A673 (cell line): ENCODE results near the gene PRF1.

ENCODE experiments used
- CTCF ChIP-seq: fragments of 300-800, 200-600 bp; sonication (generic); conservative IDR thresholded peaks from 2 replicates; pipeline ENCODE4 v1.5.1; 2017; ENCODE audit warnings: low read depth, mild to moderate bottlenecking, antibody characterized with exemption, low read length, moderate library complexity, mixed read lengths
- EZH2 ChIP-seq: fragments of 200-600 bp; sonication (generic); IDR thresholded peaks from 2 replicates; pipeline ENCODE4 v1.6.1; 2017; ENCODE audit warnings: borderline replicate concordance, low read depth, mild to moderate bottlenecking, mixed read lengths, antibody characterized with exemption, low read length; ENCODE audit not compliant: poor library complexity, severe bottlenecking

- TF ChIP-seq CTCF (no peak), EZH2 (no peak)
Measured at GRCh38 chr10:70604106-70604505, 1.6 kb upstream of the PRF1 start.
